ENCODE measurements around the gene ZNF230.

DNA sequence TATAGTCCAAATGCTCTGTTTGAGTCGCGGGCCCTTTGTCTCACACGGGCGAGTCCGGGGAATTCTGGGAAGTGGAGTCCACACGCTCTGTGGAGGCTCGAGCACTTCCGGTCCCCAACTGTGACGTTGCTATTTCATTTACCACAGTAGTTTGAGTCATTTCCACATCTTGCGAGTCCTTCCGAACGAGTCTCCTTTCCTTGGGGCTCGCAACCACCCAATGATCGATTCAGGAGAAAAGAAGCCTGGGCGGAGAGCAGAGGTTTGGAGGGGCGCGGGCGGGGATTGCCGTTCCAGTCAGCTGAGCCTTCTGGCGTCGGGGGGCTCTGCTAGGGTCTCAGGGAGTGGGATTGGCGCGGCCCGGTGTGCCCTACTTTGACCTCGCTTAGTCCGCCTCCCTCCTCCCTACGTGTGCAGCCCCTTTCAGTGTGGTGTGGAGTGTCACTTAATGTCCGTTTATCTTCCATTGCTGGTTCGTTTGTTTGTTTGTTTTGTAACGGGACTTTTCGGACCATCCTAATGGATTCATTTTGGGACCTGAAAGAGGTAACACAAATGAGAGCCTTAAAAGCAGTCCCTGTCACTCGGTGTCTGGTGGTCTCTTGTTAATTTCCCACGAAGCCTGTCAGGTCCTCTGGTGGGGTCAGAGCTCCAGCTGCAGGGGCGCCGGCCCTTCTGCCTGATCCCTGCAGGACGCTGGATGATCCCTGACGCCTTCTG is 22.6 kb downstream of the ZNF230 start, which contains the start of gene ZNF222:
- TF ChIP-seq, protein P1, sequence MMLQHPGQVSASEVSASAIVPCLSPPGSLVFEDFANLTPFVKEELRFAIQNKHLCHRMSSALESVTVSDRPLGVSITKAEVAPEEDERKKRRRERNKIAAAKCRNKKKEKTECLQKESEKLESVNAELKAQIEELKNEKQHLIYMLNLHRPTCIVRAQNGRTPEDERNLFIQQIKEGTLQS (IDR thresholded peaks at IDR 0.05) = peak; percentile 53; the same call in 1 of the 2 replicates
- TF ChIP-seq, protein P1 (CRISPR knock-in tag; conservative IDR thresholded peaks at IDR 0.05) = no peak
- TF ChIP-seq ZFX (CRISPR knock-in tag; IDR thresholded peaks at IDR 0.05) (peak; percentile 45; the same call in 1 of the 2 replicates), HNRNPLL (IDR thresholded peaks at IDR 0.05; ENCODE audit: low read depth, low read length, poor library complexity, severe bottlenecking) (no peak), EZH2 (IDR thresholded peaks at IDR 0.05; ENCODE audit: borderline replicate concordance, low read depth, low read length) (no peak)

Measured in K562 (cell line).